Kidney epithelial cell (primary cell): Measurements from ENCODE around the gene PLPPR1. TPM values are rescaled to one million over a fixed set of nuclear protein-coding genes. Genes with fewer than 3 reads are reported as not detected.

Experiments used
- DNase-seq: peaks from one replicate; pipeline ENCODE4 v3.0.0-alpha.2; 2010; ENCODE audit warnings: low read depth
- H3K27me3 ChIP-seq: 2 replicates; pipeline ENCODE4 v1.6.0; 2011; ENCODE audit warnings: low read length; ENCODE audit not compliant: control insufficient read depth, insufficient read depth
- H3K36me3 ChIP-seq: 2 replicates; pipeline ENCODE4 v1.5.1; 2011; ENCODE audit warnings: low read length; ENCODE audit not compliant: control insufficient read depth, insufficient read depth
- H3K4me3 ChIP-seq: 2 replicates; pipeline ENCODE4 v1.5.1; 2011; ENCODE audit warnings: low read depth, mild to moderate bottlenecking, control low read depth, low read length
- CTCF ChIP-seq: IDR thresholded peaks from 2 replicates; pipeline ENCODE4 v1.5.1; 2011; ENCODE audit warnings: mild to moderate bottlenecking, moderate library complexity, low read length, control low read depth, inconsistent platforms; ENCODE audit not compliant: insufficient read depth, poor library complexity, severe bottlenecking
- total RNA-seq: library from RNA; depleted of rRNA; stranded (reverse); fragments of >200 nt; gene quantifications from 2 replicates; pipeline ENCODE4 v1.2.3, GENCODE V29; 2015

The PLPPR1 gene
- total RNA-seq, 1 donor from 2014 or later: 0.08 TPM

DNA sequence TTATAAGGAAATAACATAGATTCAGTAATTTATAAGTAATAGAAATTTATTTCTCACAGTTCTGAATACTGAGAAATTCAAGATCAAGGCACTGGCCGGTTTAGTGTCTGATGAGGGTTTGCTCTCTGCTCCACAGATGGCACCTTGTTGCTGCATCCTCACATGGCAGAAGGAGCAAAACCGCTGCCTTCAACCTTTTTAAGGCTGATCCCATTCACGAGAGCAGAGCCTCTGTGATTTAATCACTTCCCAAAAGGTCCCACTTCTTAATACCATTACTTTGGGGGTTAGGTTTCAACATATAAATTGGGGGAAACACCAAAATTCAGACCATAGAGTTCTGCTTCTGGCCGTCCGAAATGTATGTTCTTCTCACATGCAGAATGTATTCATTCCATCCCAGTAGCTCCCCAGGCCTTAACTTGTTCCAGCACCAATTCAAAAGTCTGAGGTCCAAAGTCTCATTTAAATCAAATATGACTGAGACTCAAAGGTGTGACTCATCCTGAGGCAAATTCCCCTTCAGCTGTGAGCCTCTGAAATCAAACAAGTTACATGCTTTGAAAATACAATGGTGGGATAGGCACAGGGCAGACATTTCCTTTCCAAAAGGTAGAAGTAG, 325.7 kb downstream of the PLPPR1 start:
- no peak overlapping the region for H3K4me3 ChIP-seq
- no peak for DNase-seq
- no peak for TF ChIP-seq CTCF

DNA sequence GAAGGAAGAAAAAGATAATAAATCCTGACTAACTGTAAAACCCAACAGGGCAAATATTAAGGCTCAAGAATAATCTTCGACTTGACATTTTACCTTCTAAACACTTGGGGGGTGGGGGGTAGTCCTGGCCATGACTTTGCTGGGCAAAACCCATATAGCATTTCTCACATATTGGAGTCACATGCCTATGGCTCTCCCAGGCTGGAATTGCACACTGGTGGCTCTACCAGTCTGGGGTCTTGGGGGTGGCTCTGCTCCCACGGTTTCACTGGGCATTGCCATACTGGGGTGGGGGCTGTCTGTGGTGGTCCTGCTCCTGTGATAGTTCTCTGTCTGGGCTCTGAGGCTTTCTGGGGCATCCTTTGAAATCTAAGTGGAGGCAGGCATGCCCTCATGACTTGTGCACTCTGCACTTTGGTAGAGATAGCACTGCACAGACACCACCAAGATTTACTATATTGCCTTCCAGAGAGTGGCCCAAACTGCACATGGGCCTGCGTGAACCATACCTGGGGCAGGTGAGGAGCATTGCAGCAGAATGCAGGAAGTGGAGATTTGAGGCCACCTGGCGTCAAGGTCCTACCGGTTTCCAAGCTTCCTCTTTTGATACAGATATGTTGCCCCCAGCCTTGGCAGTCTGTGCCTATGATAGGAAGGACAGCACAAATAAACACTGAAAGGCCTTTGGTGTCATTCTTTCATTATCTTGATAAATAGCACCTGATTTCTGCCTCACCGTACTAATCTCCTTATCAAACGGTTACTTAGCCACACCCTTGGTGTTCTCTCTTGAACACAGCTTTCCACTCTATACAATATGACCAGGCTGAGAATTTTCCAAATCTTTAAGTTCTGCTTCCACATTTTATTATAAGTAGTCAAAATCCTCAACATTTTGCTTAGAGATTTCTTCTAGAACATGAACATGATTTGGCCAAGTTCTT, 326.5 kb downstream of the PLPPR1 start:
- DNase-seq: no peak
- Histone ChIP-seq H3K4me3 (no peak overlapping the region), H3K36me3 (no peaks in the 10 kb centered on the region), H3K27me3 (no peaks in the 10 kb centered on the region)
- TF ChIP-seq CTCF: no peak

More for the DNA sequence above, 325.7 kb downstream of the PLPPR1 start:
- Histone ChIP-seq H3K27me3 (no peaks in the 10 kb centered on the region), H3K36me3 (no peaks in the 10 kb centered on the region)

DNA sequence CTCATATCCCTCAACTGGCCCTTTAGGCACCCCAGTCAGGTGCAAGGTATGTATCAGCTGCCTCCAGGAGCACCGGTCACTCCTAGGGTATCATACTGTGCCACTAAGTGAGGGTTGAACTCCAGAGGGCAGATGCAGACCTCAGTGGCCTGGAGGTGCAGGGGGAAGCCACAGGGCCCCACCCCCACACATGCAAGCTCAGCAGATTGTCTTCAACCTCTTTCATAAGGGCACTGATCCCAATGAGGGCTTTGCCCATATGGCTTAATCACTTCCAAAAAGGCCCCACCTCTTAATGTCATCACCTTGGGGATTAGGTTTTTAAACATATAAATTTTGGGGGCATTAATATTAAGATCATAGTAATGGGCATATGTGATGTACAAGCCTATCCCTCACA, 328.1 kb downstream of the PLPPR1 start:
- H3K36me3 ChIP-seq: no peaks in the 10 kb centered on the region

GRCh38 chr9:101359679-101360078, 331.2 kb downstream of the PLPPR1 start:
- no peak for DNase-seq
- no peak overlapping the region for H3K4me3 ChIP-seq
- no peaks in the 10 kb centered on the region for H3K36me3 ChIP-seq
- no peak for TF ChIP-seq CTCF
- no peaks in the 10 kb centered on the region for H3K27me3 ChIP-seq

More for the DNA sequence above, 328.1 kb downstream of the PLPPR1 start:
- no peak overlapping the region for H3K4me3 ChIP-seq
- no peak for DNase-seq
- no peaks in the 10 kb centered on the region for H3K27me3 ChIP-seq
- no peak for TF ChIP-seq CTCF

- Histone ChIP-seq H3K36me3 (no peaks in the 10 kb centered on the region), H3K27me3 (no peaks in the 10 kb centered on the region), H3K4me3 (no peak overlapping the region)
- no peak for TF ChIP-seq CTCF
- DNase-seq: no peak
Measured at GRCh38 chr9:101360647-101361046, 332.1 kb downstream of the PLPPR1 start.
